Measurements from ENCODE around the gene FBN1.
A peak's percentile ranks its signal among the peaks of the same experiment; 100 is the strongest.

Gene FBN1

GRCh38 chr15:48652510-48653076, 7.1 kb upstream of the FBN1 start:
- ChIA-PET CTCF (no interaction called here), POLR2A (no interaction called here)
- Histone ChIP-seq H3K4me3 (ENCODE audit: low read depth, low read length) (no peak overlapping the region), H3K9me3 (ENCODE audit: control insufficient read depth, insufficient read depth, low read depth, low read length) (no peaks in the 10 kb centered on the region), H3K36me3 (ENCODE audit: control insufficient read depth in 2 of 2, insufficient read depth in 1 of 2, low read length in 2 of 2) (no peaks in the 10 kb centered on the region), H3K27ac (ENCODE audit: extremely low read depth, low read depth, low read length) (no peak overlapping the region), H3K4me1 (ENCODE audit: control insufficient read depth, insufficient read depth, low read length) (no peaks in the 10 kb centered on the region)
- TF ChIP-seq SCRT2 (tag by site-specific recombination; IDR thresholded peaks at IDR 0.05), result peak; percentile 61; the same call in 1 of the 2 replicates
- TF ChIP-seq YY1 (tag by site-specific recombination; IDR thresholded peaks at IDR 0.05), result no peak
- no peak for TF ChIP-seq ZNF76 (tag by site-specific recombination; IDR thresholded peaks at IDR 0.05; ENCODE audit: borderline replicate concordance, low read depth)
- no peak for TF ChIP-seq ZNF843 (tag by site-specific recombination; IDR thresholded peaks at IDR 0.05)
- no peak for TF ChIP-seq MEIS1 (CRISPR knock-in tag; IDR thresholded peaks at IDR 0.05; ENCODE audit: borderline replicate concordance)
- no peak for TF ChIP-seq ZNF514 (tag by site-specific recombination; IDR thresholded peaks at IDR 0.05)
- TF ChIP-seq ZNF302 (tag by site-specific recombination; IDR thresholded peaks at IDR 0.05; ENCODE audit: low read depth), result no peak
- TF ChIP-seq SCRT1 (tag by site-specific recombination; IDR thresholded peaks at IDR 0.05; ENCODE audit: borderline replicate concordance), result no peak
- TF ChIP-seq ZNF169 (tag by site-specific recombination; IDR thresholded peaks at IDR 0.05), result no peak

GRCh38 chr15:48650931-48651330, 5.4 kb upstream of the FBN1 start:
- POLR2A ChIA-PET, result no interaction called here

More at GRCh38 chr15:48650931-48651330, 5.4 kb upstream of the FBN1 start:
- CTCF ChIA-PET, result no interaction called here
- TF ChIP-seq SP7 (tag by site-specific recombination; IDR thresholded peaks at IDR 0.05), result no peak
- TF ChIP-seq ZNF114 (tag by site-specific recombination; IDR thresholded peaks at IDR 0.05), result no peak
- TF ChIP-seq FEZF1 (tag by site-specific recombination; IDR thresholded peaks at IDR 0.05), result no peak
- no peak for TF ChIP-seq ZNF777 (tag by site-specific recombination; IDR thresholded peaks at IDR 0.05; ENCODE audit: borderline replicate concordance)
- no peak for TF ChIP-seq YY1 (tag by site-specific recombination; IDR thresholded peaks at IDR 0.05)
- no peak for TF ChIP-seq ZNF792 (tag by site-specific recombination; IDR thresholded peaks at IDR 0.05)
- TF ChIP-seq OSR2 (tag by site-specific recombination; IDR thresholded peaks at IDR 0.05), result no peak
- TF ChIP-seq, protein P1, sequence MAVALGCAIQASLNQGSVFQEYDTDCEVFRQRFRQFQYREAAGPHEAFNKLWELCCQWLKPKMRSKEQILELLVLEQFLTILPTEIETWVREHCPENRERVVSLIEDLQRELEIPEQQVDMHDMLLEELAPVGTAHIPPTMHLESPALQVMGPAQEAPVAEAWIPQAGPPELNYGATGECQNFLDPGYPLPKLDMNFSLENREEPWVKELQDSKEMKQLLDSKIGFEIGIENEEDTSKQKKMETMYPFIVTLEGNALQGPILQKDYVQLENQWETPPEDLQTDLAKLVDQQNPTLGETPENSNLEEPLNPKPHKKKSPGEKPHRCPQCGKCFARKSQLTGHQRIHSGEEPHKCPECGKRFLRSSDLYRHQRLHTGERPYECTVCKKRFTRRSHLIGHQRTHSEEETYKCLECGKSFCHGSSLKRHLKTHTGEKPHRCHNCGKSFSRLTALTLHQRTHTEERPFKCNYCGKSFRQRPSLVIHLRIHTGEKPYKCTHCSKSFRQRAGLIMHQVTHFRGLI (tag by site-specific recombination; IDR thresholded peaks at IDR 0.05), result no peak
- no peak for TF ChIP-seq ZBTB1 (tag by site-specific recombination; IDR thresholded peaks at IDR 0.05)
- TF ChIP-seq GLI2 (tag by site-specific recombination; IDR thresholded peaks at IDR 0.05; ENCODE audit: borderline replicate concordance, low read depth), result no peak
- no peak for TF ChIP-seq ZNF548 (tag by site-specific recombination; IDR thresholded peaks at IDR 0.05)
- no peak for TF ChIP-seq ZNF521 (tag by site-specific recombination; IDR thresholded peaks at IDR 0.05)
- no peak for TF ChIP-seq ZSCAN4 (tag by site-specific recombination; IDR thresholded peaks at IDR 0.05)
- TF ChIP-seq WT1 (tag by site-specific recombination; IDR thresholded peaks at IDR 0.05), result no peak
- no peak for TF ChIP-seq ZNF645 (tag by site-specific recombination; IDR thresholded peaks at IDR 0.05)
- TF ChIP-seq ZNF391 (tag by site-specific recombination; IDR thresholded peaks at IDR 0.05; ENCODE audit: borderline replicate concordance, low read depth), result no peak
- no peak for TF ChIP-seq HOXA7 (CRISPR knock-in tag; IDR thresholded peaks at IDR 0.05; ENCODE audit: borderline replicate concordance)
- TF ChIP-seq ZNF513 (tag by site-specific recombination; IDR thresholded peaks at IDR 0.05), result no peak
- TF ChIP-seq ZNF596 (tag by site-specific recombination; IDR thresholded peaks at IDR 0.05), result no peak
- no peak for TF ChIP-seq HOXD13 (CRISPR knock-in tag; IDR thresholded peaks at IDR 0.05; ENCODE audit: borderline replicate concordance)
- H3K4me3 ChIP-seq (ENCODE audit: low read depth, low read length), result no peak overlapping the region
- H3K36me3 ChIP-seq (ENCODE audit: control insufficient read depth in 2 of 2, insufficient read depth in 1 of 2, low read length in 2 of 2), result no peaks in the 10 kb centered on the region
- no peak overlapping the region for H3K27ac ChIP-seq (ENCODE audit: extremely low read depth, low read depth, low read length)
- no peaks in the 10 kb centered on the region for H3K9me3 ChIP-seq (ENCODE audit: control insufficient read depth, insufficient read depth, low read depth, low read length)
- no peaks in the 10 kb centered on the region for H3K4me1 ChIP-seq (ENCODE audit: control insufficient read depth, insufficient read depth, low read length)

Data from HEK293 (cell line).